GM23338 (cell line): Measurements from ENCODE around the gene GRIN2C.

ENCODE experiments used
- CREB1 ChIP-seq: fragments of 250-450 bp; sonication (Bioruptor Pico); IDR thresholded peaks from 2 replicates; pipeline ENCODE4 v1.5.0; 2020; ENCODE audit warnings: low read depth, mild to moderate bottlenecking, moderate library complexity
- EZH2 ChIP-seq: fragments of 200-600 bp; sonication (generic); IDR thresholded peaks from one replicate; pipeline ENCODE4 v1.8.0; 2017; ENCODE audit warnings: antibody characterized with exemption, mild to moderate bottlenecking, low read depth; ENCODE audit not compliant: unreplicated experiment
- EZH2phosphoT487 ChIP-seq: fragments of 200-600 bp; sonication (generic); IDR thresholded peaks from one replicate; pipeline ENCODE4 v1.8.1; 2018; ENCODE audit warnings: antibody characterized with exemption; ENCODE audit not compliant: unreplicated experiment
- JUNB ChIP-seq: IDR thresholded peaks from one replicate; pipeline ENCODE4 v1.6.1; 2016; ENCODE audit warnings: antibody characterized with exemption; ENCODE audit not compliant: unreplicated experiment
- POLR2AphosphoS5 ChIP-seq: IDR thresholded peaks from 2 replicates; pipeline ENCODE4 v1.6.1; 2016; ENCODE audit warnings: antibody characterized with exemption, low read depth
- STAT1 ChIP-seq: IDR thresholded peaks from one replicate; pipeline ENCODE4 v1.6.1; 2016; ENCODE audit warnings: antibody characterized with exemption; ENCODE audit not compliant: unreplicated experiment
- ZNF331 ChIP-seq: fragments of 250-450 bp; sonication (Bioruptor Pico); IDR thresholded peaks from 2 replicates; pipeline ENCODE4 v1.5.0; 2020; ENCODE audit warnings: low read depth, mild to moderate bottlenecking, moderate library complexity
- TF ChIP-seq, protein P1 (sequence below): IDR thresholded peaks from one replicate; pipeline ENCODE4 v1.6.1; 2018; ENCODE audit warnings: antibody characterized with exemption; ENCODE audit not compliant: unreplicated experiment
- TF ChIP-seq, protein P2 (sequence below), 2 experiments: fragments of 200-600 bp in 1 of 2; sonication (generic) in 1 of 2; conservative IDR thresholded peaks; 2 replicates each; pipeline versions ENCODE4 v1.5.1 to v1.6.1; 2016 to 2017; ENCODE audit warnings: antibody characterized with exemption in 2 of 2, low read depth in 2 of 2, mild to moderate bottlenecking in 2 of 2, moderate library complexity in 1 of 2
- TF ChIP-seq, protein P3 (sequence below): IDR thresholded peaks from 2 replicates; pipeline ENCODE4 v1.6.1; 2016; ENCODE audit warnings: antibody characterized with exemption

- TF ChIP-seq EZH2phosphoT487: no peak
- TF ChIP-seq, protein P1, sequence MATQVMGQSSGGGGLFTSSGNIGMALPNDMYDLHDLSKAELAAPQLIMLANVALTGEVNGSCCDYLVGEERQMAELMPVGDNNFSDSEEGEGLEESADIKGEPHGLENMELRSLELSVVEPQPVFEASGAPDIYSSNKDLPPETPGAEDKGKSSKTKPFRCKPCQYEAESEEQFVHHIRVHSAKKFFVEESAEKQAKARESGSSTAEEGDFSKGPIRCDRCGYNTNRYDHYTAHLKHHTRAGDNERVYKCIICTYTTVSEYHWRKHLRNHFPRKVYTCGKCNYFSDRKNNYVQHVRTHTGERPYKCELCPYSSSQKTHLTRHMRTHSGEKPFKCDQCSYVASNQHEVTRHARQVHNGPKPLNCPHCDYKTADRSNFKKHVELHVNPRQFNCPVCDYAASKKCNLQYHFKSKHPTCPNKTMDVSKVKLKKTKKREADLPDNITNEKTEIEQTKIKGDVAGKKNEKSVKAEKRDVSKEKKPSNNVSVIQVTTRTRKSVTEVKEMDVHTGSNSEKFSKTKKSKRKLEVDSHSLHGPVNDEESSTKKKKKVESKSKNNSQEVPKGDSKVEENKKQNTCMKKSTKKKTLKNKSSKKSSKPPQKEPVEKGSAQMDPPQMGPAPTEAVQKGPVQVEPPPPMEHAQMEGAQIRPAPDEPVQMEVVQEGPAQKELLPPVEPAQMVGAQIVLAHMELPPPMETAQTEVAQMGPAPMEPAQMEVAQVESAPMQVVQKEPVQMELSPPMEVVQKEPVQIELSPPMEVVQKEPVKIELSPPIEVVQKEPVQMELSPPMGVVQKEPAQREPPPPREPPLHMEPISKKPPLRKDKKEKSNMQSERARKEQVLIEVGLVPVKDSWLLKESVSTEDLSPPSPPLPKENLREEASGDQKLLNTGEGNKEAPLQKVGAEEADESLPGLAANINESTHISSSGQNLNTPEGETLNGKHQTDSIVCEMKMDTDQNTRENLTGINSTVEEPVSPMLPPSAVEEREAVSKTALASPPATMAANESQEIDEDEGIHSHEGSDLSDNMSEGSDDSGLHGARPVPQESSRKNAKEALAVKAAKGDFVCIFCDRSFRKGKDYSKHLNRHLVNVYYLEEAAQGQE: no peak
- TF ChIP-seq, protein P2, sequence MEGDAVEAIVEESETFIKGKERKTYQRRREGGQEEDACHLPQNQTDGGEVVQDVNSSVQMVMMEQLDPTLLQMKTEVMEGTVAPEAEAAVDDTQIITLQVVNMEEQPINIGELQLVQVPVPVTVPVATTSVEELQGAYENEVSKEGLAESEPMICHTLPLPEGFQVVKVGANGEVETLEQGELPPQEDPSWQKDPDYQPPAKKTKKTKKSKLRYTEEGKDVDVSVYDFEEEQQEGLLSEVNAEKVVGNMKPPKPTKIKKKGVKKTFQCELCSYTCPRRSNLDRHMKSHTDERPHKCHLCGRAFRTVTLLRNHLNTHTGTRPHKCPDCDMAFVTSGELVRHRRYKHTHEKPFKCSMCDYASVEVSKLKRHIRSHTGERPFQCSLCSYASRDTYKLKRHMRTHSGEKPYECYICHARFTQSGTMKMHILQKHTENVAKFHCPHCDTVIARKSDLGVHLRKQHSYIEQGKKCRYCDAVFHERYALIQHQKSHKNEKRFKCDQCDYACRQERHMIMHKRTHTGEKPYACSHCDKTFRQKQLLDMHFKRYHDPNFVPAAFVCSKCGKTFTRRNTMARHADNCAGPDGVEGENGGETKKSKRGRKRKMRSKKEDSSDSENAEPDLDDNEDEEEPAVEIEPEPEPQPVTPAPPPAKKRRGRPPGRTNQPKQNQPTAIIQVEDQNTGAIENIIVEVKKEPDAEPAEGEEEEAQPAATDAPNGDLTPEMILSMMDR (conservative IDR thresholded peaks at IDR 0.05; ENCODE audit: low read depth in 2 of 2): no peak
- TF ChIP-seq, protein P3, sequence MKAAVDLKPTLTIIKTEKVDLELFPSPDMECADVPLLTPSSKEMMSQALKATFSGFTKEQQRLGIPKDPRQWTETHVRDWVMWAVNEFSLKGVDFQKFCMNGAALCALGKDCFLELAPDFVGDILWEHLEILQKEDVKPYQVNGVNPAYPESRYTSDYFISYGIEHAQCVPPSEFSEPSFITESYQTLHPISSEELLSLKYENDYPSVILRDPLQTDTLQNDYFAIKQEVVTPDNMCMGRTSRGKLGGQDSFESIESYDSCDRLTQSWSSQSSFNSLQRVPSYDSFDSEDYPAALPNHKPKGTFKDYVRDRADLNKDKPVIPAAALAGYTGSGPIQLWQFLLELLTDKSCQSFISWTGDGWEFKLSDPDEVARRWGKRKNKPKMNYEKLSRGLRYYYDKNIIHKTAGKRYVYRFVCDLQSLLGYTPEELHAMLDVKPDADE: no peak
- no peak for TF ChIP-seq EZH2
- TF ChIP-seq CREB1 (CRISPR knock-in tag): no peak
- no peak for TF ChIP-seq POLR2AphosphoS5
- no peak for TF ChIP-seq JUNB
- TF ChIP-seq ZNF331: no peak
- no peak for TF ChIP-seq STAT1
These were observed 38.8 kb upstream of the GRIN2C start for GRCh38 chr17:74898376-74898946.
